GM12878 (cell line): ENCODE measurements around the gene LGALS4.

Experiments
- BHLHE40 ChIP-seq, 2 experiments: fragments of 450-650 bp in 1 of 2; IDR thresholded peaks; 2 replicates each; pipeline ENCODE4 v1.6.1; 2011 to 2017; ENCODE audit warnings: low read depth in 2 of 2, borderline replicate concordance in 1 of 2, improper control_type of control experiment in 1 of 2, low read length in 1 of 2, mild to moderate bottlenecking in 1 of 2
- BRCA1 ChIP-seq: IDR thresholded peaks from 2 replicates; pipeline ENCODE4 v1.6.1; 2011; ENCODE audit warnings: low read depth, low read length, improper control_type of control experiment
- CTCF ChIP-seq, 3 experiments: IDR thresholded peaks in 2 of 3; conservative IDR thresholded peaks in 1 of 3; 2 replicates each; pipeline ENCODE4 v1.5.1; 2011; ENCODE audit warnings: low read depth in 3 of 3, low read length in 3 of 3, mild to moderate bottlenecking in 3 of 3, control low read depth in 2 of 3, moderate library complexity in 2 of 3, inconsistent platforms in 1 of 3, mixed read lengths in 1 of 3; ENCODE audit not compliant: control insufficient read depth in 2 of 3, insufficient read depth in 1 of 3; ENCODE audit errors: extremely low read depth in 1 of 3
- EP300 ChIP-seq, 2 experiments: fragments of 150-350 bp in 1 of 2; IDR thresholded peaks; 2 replicates each; pipeline ENCODE4 v1.6.1; 2011 to 2012; ENCODE audit warnings: low read depth in 2 of 2, low read length in 2 of 2, borderline replicate concordance in 1 of 2, improper control_type of control experiment in 1 of 2, inconsistent platforms in 1 of 2; ENCODE audit not compliant: control insufficient read depth in 1 of 2
- EZH2 ChIP-seq: IDR thresholded peaks from 2 replicates; pipeline ENCODE4 v1.6.1; 2012; ENCODE audit warnings: low read depth, mild to moderate bottlenecking, control low read depth, inconsistent platforms, low read length, borderline replicate concordance; ENCODE audit not compliant: control insufficient read depth
- JUNB ChIP-seq: IDR thresholded peaks from 2 replicates; pipeline ENCODE4 v1.6.1; 2016; ENCODE audit warnings: antibody characterized with exemption, mild to moderate bottlenecking
- REST ChIP-seq: IDR thresholded peaks from 2 replicates; pipeline ENCODE4 v1.6.1; 2012; ENCODE audit warnings: mild to moderate bottlenecking, low read depth, low read length
- SRF ChIP-seq, 2 experiments: IDR thresholded peaks; 2 replicates each; pipeline ENCODE4 v1.6.1; 2011; ENCODE audit warnings: low read depth in 2 of 2, low read length in 2 of 2, mild to moderate bottlenecking in 1 of 2, moderate library complexity in 1 of 2
- TF ChIP-seq, protein P1 (sequence below): IDR thresholded peaks from 2 replicates; pipeline ENCODE4 v1.6.1; 2011; ENCODE audit warnings: low read depth, low read length, improper control_type of control experiment, borderline replicate concordance
- TF ChIP-seq, protein P2 (sequence below): fragments of 450-650 bp; IDR thresholded peaks from 2 replicates; pipeline ENCODE4 v1.6.1; 2018; ENCODE audit warnings: borderline replicate concordance, mild to moderate bottlenecking; ENCODE audit not compliant: partially characterized antibody

- TF ChIP-seq EZH2 (no peak), JUNB (no peak), SRF (IDR thresholded peaks at IDR 0.05; ENCODE audit: low read depth in 2 of 2, low read length in 2 of 2) (no peak), CTCF (IDR thresholded peaks at IDR 0.05 in 2 of 3, conservative IDR thresholded peaks at IDR 0.05 in 1 of 3; ENCODE audit: control insufficient read depth in 2 of 3, extremely low read depth in 1 of 3, insufficient read depth in 1 of 3, low read depth in 3 of 3, low read length in 3 of 3) (peak in 2 of 3 experiments; percentile 32 to 45; a peak in 3 of 6 replicates), EP300 (IDR thresholded peaks at IDR 0.05; ENCODE audit: borderline replicate concordance in 1 of 2, control insufficient read depth in 1 of 2, low read depth in 2 of 2, low read length in 2 of 2) (no peak), REST (no peak), BHLHE40 (IDR thresholded peaks at IDR 0.05; ENCODE audit: borderline replicate concordance in 1 of 2, low read depth in 2 of 2, low read length in 1 of 2) (peak in 1 of 2 experiments; percentile 43; a peak in 1 of 4 replicates), BRCA1 (no peak)
- TF ChIP-seq, protein P1, sequence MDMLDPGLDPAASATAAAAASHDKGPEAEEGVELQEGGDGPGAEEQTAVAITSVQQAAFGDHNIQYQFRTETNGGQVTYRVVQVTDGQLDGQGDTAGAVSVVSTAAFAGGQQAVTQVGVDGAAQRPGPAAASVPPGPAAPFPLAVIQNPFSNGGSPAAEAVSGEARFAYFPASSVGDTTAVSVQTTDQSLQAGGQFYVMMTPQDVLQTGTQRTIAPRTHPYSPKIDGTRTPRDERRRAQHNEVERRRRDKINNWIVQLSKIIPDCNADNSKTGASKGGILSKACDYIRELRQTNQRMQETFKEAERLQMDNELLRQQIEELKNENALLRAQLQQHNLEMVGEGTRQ: no peak
- TF ChIP-seq, protein P2, sequence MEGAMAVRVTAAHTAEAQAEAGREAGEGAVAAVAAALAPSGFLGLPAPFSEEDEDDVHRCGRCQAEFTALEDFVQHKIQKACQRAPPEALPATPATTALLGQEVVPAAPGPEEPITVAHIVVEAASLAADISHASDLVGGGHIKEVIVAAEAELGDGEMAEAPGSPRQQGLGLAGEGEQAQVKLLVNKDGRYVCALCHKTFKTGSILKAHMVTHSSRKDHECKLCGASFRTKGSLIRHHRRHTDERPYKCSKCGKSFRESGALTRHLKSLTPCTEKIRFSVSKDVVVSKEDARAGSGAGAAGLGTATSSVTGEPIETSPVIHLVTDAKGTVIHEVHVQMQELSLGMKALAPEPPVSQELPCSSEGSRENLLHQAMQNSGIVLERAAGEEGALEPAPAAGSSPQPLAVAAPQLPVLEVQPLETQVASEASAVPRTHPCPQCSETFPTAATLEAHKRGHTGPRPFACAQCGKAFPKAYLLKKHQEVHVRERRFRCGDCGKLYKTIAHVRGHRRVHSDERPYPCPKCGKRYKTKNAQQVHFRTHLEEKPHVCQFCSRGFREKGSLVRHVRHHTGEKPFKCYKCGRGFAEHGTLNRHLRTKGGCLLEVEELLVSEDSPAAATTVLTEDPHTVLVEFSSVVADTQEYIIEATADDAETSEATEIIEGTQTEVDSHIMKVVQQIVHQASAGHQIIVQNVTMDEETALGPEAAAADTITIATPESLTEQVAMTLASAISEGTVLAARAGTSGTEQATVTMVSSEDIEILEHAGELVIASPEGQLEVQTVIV: no peak
These were observed 20.3 kb downstream of the LGALS4 start for GRCh38 chr19:38792250-38793111.
